HG03442 (cell line): Measurements from ENCODE around the gene NTM.

Experiments used
- ATAC-seq: cut with Tn5 transposase; IDR thresholded peaks from one replicate; pipeline ENCODE4 v1.9.1; 2021; ENCODE audit warnings: mild to moderate bottlenecking, moderate library complexity; ENCODE audit not compliant: unreplicated experiment

NTM gene

GRCh38 chr11:131592734-131593133 lies 222.3 kb downstream of the NTM start:
- ATAC-seq, result no peak

GRCh38 chr11:131593301-131593700 lies 222.9 kb downstream of the NTM start:
- ATAC-seq, result no peak

DNA sequence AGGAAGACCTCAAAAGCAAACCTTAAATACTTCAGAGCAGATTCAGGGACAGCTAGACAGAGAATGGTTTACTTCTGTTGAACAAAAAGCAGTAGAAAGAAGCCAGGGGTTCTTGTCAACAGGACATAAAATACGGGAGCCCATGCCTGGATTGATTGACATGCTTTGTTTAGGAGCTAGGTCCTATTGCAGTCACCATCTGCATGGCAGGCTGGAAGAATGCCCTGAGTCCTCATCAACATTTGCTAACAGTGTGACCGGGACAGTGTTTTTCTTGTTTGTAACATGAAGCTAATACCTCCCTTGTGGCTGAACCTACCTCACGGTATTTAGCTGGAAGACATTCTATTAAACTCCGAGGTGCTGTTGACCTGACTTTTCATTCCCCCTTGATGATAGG lies 225.4 kb downstream of the NTM start:
- no peak for ATAC-seq

DNA sequence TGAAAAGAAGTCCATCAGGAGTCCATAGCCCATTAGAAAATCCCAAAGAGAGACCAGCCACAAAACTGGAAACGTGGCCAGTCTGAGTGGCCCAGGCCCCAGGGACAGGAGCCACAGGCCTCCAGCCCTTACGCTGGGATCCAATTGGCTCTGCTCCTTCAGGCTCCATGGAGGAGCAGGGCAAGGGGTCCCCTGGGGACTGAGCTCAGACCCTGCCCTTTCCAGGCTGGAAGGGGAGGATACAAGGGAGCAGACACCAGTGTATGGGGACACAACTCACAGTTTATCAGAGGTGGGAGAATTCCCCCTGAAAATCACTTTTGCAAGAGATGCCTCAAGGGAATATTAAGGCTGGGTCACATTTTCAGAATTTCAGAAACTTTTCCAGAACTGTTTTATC lies 227.5 kb downstream of the NTM start:
- ATAC-seq, result no peak

DNA sequence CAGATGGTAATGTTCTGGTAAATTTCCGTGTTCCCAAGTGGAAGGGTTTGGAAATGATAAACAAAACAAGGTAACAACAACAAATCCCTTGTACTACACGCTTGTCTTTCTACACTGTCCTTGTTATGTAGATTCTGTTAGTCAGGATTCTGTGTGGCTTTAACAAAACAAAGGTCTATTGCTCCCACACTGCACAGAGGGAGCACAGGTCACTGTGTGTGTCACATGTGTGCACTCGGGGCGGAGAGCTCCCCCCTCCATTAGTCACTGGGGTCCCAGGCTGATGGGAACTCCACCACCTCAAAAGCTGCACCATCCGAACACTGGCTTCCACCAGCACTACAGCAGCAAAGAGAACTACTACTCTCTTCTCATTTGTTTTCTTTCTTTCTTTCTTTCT lies 227.9 kb downstream of the NTM start:
- ATAC-seq, result no peak

- no peak for ATAC-seq
These were observed 228.9 kb downstream of the NTM start for GRCh38 chr11:131599285-131599684.

- no peak for ATAC-seq
These were observed 230.2 kb downstream of the NTM start for GRCh38 chr11:131600628-131601027.

DNA sequence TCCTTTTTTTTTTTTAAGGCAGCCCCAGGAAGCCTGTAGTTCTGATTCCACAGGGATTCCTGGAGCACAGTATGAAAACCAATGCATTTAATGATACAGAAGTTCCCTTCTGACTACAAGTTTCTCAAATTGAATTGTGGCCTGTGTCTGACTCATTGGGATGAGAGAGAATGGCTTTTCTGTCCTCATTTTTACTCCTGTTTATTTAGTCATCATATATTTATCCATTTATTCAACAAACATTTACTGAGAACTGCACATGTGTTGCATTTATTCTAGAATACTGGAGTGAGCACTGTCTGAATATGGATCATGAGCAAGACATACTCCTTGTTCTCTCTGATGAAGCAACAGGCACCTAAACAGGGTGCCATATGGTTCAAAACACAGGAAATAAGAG lies 231.2 kb downstream of the NTM start:
- ATAC-seq, result no peak

- ATAC-seq, result no peak
These were observed 232.0 kb downstream of the NTM start for GRCh38 chr11:131602431-131602830.

DNA sequence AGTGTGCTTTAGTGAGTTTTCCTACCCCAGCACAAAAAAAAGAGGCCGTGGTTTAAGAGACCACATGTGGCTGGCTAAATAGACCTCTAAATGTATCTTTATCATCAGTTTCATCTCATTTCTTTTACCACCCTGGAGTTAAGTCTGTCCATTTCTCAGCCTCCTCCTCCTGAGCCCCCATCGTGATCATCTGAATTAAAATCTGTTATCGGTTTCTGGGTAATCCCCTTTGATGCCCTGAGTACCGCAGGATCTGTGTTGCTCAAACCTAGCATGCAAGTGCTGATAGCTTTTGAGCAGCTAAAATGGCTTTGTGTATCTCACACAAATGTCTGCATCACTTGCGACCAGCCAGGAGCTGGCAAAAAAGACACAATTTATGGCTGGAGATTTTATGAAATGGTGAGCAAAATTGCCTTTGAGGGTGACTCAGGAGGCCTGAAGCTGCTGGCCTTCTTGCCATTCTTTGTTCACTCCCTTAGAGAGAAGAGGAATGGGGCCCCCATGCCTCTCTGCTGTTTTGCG lies 236.5 kb downstream of the NTM start:
- no peak for ATAC-seq

DNA sequence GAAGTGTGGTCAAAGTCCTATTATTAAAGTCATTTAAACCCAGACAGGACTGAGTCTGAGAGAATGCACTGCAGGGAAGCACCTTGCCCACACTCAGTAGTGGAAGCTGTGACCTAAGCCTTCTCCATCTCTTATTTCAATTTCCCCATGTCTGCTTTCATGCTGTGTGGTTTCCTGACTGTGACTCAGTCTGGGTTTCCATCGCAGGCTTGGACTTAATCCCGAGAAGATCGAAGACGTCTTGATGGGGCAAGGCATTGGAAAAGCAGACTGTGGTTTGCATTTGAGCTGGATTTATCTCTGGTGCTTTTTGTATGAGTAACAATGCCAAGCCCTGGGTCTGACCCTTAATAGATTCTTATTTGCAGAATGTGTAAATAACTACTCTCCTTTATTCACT lies 238.9 kb downstream of the NTM start:
- ATAC-seq, result no peak

GRCh38 chr11:131609921-131610320 lies 239.5 kb downstream of the NTM start:
- ATAC-seq, result no peak

DNA sequence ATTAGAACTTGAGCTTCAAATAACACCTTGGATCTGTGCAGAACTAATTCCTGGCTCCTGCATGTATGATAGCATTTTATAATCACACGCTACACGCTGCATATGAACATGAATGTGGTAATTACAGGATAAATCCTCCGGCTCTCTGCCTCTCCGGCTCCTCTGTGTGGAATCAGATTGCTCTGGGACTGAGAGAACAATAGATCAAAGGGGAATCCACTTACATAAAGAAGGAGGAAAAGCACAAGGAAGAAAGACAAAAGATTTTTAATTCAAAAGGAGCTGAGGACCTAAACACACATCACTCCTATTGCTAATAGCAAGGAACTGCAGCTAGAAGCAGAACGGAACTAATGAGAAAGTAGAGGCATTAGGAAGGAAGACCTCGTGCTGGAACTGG lies 240.9 kb downstream of the NTM start:
- ATAC-seq, result no peak

DNA sequence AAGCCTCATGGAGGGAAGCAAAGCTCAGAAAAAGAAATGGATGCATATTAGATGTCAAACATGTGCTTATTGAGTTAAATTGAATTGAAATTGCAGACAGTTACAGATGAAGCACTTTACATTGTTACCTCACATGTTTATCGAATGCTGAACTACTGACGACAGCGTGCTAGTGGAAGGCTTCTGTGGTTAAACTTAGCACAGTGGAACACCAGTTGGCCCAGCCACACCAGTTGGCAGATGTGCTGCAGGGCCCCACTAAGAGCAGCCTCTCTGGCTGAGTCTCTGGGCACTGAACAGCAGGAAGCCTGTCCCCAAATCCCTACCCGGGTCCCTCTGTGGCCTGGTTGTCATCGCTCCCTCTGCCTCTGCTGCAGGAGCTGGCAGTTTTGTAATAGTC lies 242.1 kb downstream of the NTM start:
- no peak for ATAC-seq

DNA sequence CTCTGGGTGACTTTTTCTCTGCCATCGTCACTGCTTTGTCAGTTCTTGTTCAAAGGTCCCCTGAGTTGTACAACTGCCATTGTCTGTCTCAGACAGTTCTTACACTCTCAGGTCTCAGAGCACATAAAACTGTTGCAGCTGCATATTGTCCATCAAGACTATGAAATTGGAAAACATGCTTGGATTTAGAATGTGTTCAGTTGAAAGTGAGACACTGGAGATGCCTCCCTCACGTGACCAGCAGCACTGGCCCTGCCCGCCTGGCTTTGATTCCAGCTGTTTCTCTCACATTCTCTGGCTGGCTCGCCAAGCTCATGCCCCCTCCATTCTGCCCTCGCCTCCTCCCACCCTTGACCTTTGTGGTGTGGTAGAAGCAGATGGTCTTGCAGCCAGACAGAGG lies 244.2 kb downstream of the NTM start:
- no peak for ATAC-seq

DNA sequence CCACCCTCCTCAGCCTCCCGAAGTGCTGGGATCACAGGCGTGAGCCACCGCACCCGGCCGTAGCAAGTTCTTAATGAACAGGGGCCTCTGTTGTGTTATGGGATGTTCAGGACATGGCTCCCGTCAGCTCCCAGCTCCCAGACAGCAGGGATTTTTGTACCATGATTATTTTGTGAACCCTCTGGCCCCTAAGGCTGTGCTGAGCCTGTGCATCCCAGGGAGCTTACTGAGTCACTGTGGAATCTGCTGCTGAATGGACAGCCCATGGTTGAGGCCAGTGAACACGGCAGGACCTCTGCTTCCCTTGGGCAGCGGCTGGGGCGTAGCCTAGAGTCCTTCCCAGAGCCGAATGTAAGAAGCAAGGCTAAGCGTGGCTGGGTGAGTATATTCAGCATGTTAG lies 245.2 kb downstream of the NTM start:
- no peak for ATAC-seq

- no peak for ATAC-seq
These were observed 246.2 kb downstream of the NTM start for GRCh38 chr11:131616481-131617140.

GRCh38 chr11:131618201-131618600 lies 247.8 kb downstream of the NTM start:
- no peak for ATAC-seq

- no peak for ATAC-seq
These were observed 251.8 kb downstream of the NTM start for GRCh38 chr11:131622193-131622592.

GRCh38 chr11:131624531-131624930 lies 254.1 kb downstream of the NTM start:
- no peak for ATAC-seq

GRCh38 chr11:131626788-131627187 lies 256.4 kb downstream of the NTM start:
- no peak for ATAC-seq

DNA sequence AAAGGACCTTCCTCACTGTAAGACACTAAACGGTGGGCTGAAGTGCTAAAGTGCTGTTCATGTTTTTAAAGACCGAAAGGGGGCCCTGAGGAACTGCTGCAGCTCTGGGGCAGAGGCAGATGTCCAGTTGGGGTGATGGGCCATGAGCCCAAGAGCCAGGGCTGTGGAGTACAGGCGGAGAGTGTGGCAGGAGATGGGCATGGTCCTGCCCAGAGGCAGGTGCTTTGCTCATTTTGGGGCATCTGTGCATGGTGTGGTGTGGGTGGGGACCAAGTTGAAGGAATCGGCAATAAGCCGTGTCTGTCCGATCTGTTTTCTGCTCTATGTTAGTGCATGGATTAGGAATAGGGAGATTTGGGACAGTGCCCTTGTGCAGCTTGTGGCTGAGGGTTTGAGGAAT lies 258.3 kb downstream of the NTM start:
- no peak for ATAC-seq

- ATAC-seq, result no peak
These were observed 259.6 kb downstream of the NTM start for GRCh38 chr11:131629925-131630540.
